HCT116 (cell line): ENCODE data around the gene TPD52L2. TPM values are rescaled to one million over a fixed set of nuclear protein-coding genes. Genes with fewer than 3 reads are reported as not detected.

Experiments used
- ATAC-seq: fragments of 200-7000 bp; cut with Tn5 transposase; 2 replicates; pipeline ENCODE4 v1.9.1; 2020; ENCODE audit warnings: mild to moderate bottlenecking, moderate library complexity
- BruUV-seq: library from RNA; stranded (reverse); fragments of 400-500 nt; replicated peaks from 2 replicates; lab custom pipeline; 2021; lab: Mats Ljungman, UMichigan
- CTCF ChIA-PET: fragments of 300-600 bp; sonication (Branson Sonifier 250); formaldehyde crosslinking; loops from one replicate; lab custom pipeline; 2021; ENCODE audit warnings: antibody characterized with exemption; lab: Charles Lee
- POLR2A ChIA-PET: fragments of 300-600, 350-600 bp; sonication (Branson Sonifier 250); formaldehyde crosslinking; loops from one replicate; lab custom pipeline; 2021; ENCODE audit warnings: antibody characterized with exemption; lab: Charles Lee
- RAD21 ChIA-PET, 2 experiments: fragments of 300-600 bp; sonication (Branson Sonifier 250); formaldehyde crosslinking; loops; one replicate each; lab custom pipeline; 2023; ENCODE audit warnings: low total read pairs in 2 of 2; ENCODE audit not compliant: uncharacterized antibody in 2 of 2, unreplicated experiment in 2 of 2, low non-redundant PET in 1 of 2; lab: Charles Lee
- DNase-seq: peaks from one replicate; pipeline ENCODE4 v3.0.0-alpha.2; 2010; ENCODE audit warnings: low read depth, low spot score
- H2AFZ ChIP-seq: fragments of 200-600 bp; shearing (Covaris generic), sonication (generic); 2 replicates; pipeline ENCODE4 v1.6.1; 2017; ENCODE audit warnings: low read depth, mixed run types, mixed read lengths, antibody characterized with exemption, low read length; ENCODE audit not compliant: poor library complexity, severe bottlenecking
- H3K27ac ChIP-seq: 2 replicates; pipeline ENCODE4 v1.5.1; 2012; ENCODE audit warnings: low read depth, low read length
- H3K27me3 ChIP-seq: fragments of 200-600 bp; sonication (generic); 2 replicates; pipeline ENCODE4 v1.6.1; 2016; ENCODE audit warnings: mixed run types, low read length, mixed read lengths; ENCODE audit not compliant: insufficient read depth
- H3K36me3 ChIP-seq, 2 experiments: fragments of 200-500 bp in 1 of 2; fragments of 200-600 bp in 1 of 2; sonication (Bioruptor generic) in 1 of 2; sonication (generic) in 1 of 2; 2 replicates each; pipeline versions ENCODE4 v1.5.1 to v1.6.1; 2014 to 2016; ENCODE audit warnings: low read length in 2 of 2, inconsistent platforms in 1 of 2, mixed read lengths in 1 of 2, mixed run types in 1 of 2; ENCODE audit not compliant: insufficient read depth in 2 of 2, control insufficient read depth in 1 of 2
- H3K4me1 ChIP-seq, 2 experiments: fragments of 200-600 bp in 1 of 2; sonication (generic) in 1 of 2; 2 replicates each; pipeline versions ENCODE4 v1.5.1 to v1.6.1; 2012 to 2017; ENCODE audit warnings: low read length in 2 of 2, inconsistent platforms in 1 of 2, mild to moderate bottlenecking in 1 of 2, mixed read lengths in 1 of 2, mixed run types in 1 of 2, moderate library complexity in 1 of 2; ENCODE audit not compliant: insufficient read depth in 2 of 2, control insufficient read depth in 1 of 2
- H3K4me2 ChIP-seq: fragments of 200-600 bp; sonication (generic); 2 replicates; pipeline ENCODE4 v1.6.1; 2017; ENCODE audit warnings: mixed run types, low read length, mixed read lengths
- H3K4me3 ChIP-seq, 2 experiments: fragments of 200-600 bp in 1 of 2; sonication (generic) in 1 of 2; replicated peaks in 1 of 2; 2 replicates each; pipeline ENCODE4 v1.5.1; 2011 to 2016; ENCODE audit warnings: low read length in 2 of 2, control low read depth in 1 of 2, low read depth in 1 of 2, mild to moderate bottlenecking in 1 of 2, mixed read lengths in 1 of 2, mixed run types in 1 of 2
- H3K79me2 ChIP-seq: fragments of 200-600 bp; sonication (generic); 2 replicates; pipeline ENCODE4 v1.6.1; 2017; ENCODE audit warnings: mild to moderate bottlenecking, mixed run types, low read length, moderate library complexity, mixed read lengths; ENCODE audit not compliant: insufficient read depth
- H3K9ac ChIP-seq: fragments of 200-600 bp; sonication (generic); 2 replicates; pipeline ENCODE4 v1.6.1; 2016; ENCODE audit warnings: low read length, mixed read lengths
- H3K9me2 ChIP-seq: fragments of 200-600 bp; sonication (generic), shearing (Covaris generic); 2 replicates; pipeline ENCODE4 v1.6.1; 2017; ENCODE audit warnings: mixed run types, mild to moderate bottlenecking, moderate library complexity; ENCODE audit not compliant: insufficient read depth
- H3K9me3 ChIP-seq, 2 experiments: fragments of 200-500 bp in 1 of 2; fragments of 200-600 bp in 1 of 2; sonication (Bioruptor generic) in 1 of 2; sonication (generic) in 1 of 2; 2 replicates each; pipeline ENCODE4 v1.6.1; 2014 to 2017; ENCODE audit warnings: low read length in 2 of 2, mixed read lengths in 2 of 2, inconsistent platforms in 1 of 2, low read depth in 1 of 2, mild to moderate bottlenecking in 1 of 2, mixed run types in 1 of 2, moderate library complexity in 1 of 2; ENCODE audit not compliant: control insufficient read depth in 1 of 2, insufficient read depth in 1 of 2
- H4K20me1 ChIP-seq: fragments of 200-600 bp; sonication (generic), shearing (Covaris generic); 2 replicates; pipeline ENCODE4 v1.6.1; 2017; ENCODE audit warnings: mixed run types, mild to moderate bottlenecking, moderate library complexity; ENCODE audit not compliant: insufficient read depth
- ELF1 ChIP-seq: IDR thresholded peaks from 2 replicates; pipeline ENCODE4 v1.6.1; 2012; ENCODE audit warnings: low read depth, borderline replicate concordance
- FOSL1 ChIP-seq: IDR thresholded peaks from 2 replicates; pipeline ENCODE4 v1.6.1; 2012; ENCODE audit warnings: low read depth
- RAD21 ChIP-seq: IDR thresholded peaks from 2 replicates; pipeline ENCODE4 v1.6.1; 2012; ENCODE audit warnings: low read depth, mild to moderate bottlenecking
- SP1 ChIP-seq: IDR thresholded peaks from 2 replicates; pipeline ENCODE4 v1.6.1; 2012; ENCODE audit warnings: low read depth
- intact Hi-C: fragments of 100-400 bp; cut with micrococcal nuclease; formaldehyde crosslinking; loops from 2 replicates; pipeline ENCODE4 v1.10.0; 2022
- total RNA-seq: library from RNA; stranded (reverse); gene quantifications from one replicate; pipeline ENCODE4 v1.2.1, GENCODE V29; 2021; ENCODE audit not compliant: unreplicated experiment
- TF ChIP-seq, protein P1 (sequence below): IDR thresholded peaks from 2 replicates; pipeline ENCODE4 v1.6.1; 2011; ENCODE audit warnings: mild to moderate bottlenecking, low read length, moderate library complexity; ENCODE audit not compliant: insufficient replicate concordance; ENCODE audit errors: extremely low read depth
- TF ChIP-seq, protein P2 (sequence below): IDR thresholded peaks from 2 replicates; pipeline ENCODE4 v1.6.1; 2012; ENCODE audit warnings: low read depth

Gene TPD52L2
- total RNA-seq, 1 experiment from 2014 or later, result 149 TPM

DNA sequence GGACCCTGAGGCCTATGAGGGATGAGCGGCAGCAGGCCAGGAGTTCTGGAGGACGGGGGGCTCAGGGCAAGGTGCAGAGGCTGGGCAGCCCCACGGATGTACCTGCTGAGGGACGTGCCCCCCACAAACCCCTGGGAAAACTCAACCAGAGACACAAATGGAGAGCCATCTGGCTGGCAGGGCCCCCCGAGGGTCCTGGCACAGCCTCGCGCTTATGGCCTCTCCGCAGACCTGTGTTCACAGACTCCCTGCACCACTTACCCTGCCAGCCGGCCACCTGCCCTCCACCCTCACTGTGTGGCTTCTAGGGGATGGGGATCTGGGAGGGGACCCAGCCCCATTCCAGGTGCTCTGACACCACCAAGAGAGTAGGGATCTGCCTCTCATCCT, 30.6 kb upstream of the TPD52L2 start (continued):
- TF ChIP-seq, protein P1, sequence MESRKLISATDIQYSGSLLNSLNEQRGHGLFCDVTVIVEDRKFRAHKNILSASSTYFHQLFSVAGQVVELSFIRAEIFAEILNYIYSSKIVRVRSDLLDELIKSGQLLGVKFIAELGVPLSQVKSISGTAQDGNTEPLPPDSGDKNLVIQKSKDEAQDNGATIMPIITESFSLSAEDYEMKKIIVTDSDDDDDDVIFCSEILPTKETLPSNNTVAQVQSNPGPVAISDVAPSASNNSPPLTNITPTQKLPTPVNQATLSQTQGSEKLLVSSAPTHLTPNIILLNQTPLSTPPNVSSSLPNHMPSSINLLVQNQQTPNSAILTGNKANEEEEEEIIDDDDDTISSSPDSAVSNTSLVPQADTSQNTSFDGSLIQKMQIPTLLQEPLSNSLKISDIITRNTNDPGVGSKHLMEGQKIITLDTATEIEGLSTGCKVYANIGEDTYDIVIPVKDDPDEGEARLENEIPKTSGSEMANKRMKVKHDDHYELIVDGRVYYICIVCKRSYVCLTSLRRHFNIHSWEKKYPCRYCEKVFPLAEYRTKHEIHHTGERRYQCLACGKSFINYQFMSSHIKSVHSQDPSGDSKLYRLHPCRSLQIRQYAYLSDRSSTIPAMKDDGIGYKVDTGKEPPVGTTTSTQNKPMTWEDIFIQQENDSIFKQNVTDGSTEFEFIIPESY, result no peak
- TF ChIP-seq, protein P2, sequence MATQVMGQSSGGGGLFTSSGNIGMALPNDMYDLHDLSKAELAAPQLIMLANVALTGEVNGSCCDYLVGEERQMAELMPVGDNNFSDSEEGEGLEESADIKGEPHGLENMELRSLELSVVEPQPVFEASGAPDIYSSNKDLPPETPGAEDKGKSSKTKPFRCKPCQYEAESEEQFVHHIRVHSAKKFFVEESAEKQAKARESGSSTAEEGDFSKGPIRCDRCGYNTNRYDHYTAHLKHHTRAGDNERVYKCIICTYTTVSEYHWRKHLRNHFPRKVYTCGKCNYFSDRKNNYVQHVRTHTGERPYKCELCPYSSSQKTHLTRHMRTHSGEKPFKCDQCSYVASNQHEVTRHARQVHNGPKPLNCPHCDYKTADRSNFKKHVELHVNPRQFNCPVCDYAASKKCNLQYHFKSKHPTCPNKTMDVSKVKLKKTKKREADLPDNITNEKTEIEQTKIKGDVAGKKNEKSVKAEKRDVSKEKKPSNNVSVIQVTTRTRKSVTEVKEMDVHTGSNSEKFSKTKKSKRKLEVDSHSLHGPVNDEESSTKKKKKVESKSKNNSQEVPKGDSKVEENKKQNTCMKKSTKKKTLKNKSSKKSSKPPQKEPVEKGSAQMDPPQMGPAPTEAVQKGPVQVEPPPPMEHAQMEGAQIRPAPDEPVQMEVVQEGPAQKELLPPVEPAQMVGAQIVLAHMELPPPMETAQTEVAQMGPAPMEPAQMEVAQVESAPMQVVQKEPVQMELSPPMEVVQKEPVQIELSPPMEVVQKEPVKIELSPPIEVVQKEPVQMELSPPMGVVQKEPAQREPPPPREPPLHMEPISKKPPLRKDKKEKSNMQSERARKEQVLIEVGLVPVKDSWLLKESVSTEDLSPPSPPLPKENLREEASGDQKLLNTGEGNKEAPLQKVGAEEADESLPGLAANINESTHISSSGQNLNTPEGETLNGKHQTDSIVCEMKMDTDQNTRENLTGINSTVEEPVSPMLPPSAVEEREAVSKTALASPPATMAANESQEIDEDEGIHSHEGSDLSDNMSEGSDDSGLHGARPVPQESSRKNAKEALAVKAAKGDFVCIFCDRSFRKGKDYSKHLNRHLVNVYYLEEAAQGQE, result no peak
- no peak for TF ChIP-seq RAD21
- no peak for TF ChIP-seq FOSL1
- TF ChIP-seq SP1, result no peak

DNA sequence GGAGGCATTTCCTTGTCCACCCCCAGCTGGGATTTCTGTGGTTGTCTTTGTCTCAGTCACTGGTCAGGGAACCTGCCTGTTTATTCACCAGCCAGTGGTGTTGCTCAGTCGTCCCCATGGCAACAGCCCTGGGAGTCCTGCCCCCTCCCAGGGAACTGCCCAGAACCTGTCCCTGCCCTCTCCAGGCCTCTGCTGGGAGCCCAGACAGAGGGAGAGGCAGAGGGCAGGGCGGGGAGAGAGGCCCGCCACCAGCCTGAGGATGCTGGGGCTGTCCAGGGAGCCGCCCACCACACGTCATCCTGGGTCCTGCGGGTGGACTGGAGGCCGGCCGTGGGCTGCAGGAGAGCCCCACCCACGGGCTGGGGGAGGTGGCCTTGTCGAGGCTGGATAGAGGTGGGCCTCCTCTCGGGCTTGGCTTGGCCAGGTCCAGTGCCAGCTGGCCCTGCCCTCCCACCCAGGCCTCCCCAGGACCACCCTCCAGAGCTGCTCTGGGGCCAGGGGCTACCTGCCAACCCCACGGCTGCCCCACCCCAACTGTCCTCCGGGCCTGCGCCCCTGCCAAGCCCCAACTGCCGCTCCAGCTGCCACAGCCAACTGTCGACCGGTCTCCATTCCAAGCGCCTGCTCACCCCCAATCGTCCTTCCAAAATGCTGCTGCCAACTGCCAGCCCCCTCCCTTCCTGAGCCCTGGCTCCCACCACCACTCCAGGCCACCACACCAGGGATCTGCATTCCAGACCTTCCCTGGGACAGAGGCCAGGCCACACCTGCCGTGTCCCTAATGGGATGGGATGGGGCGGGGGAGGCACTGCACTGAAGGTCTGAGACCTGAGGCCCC, 29.8 kb upstream of the TPD52L2 start:
- DNase-seq (peak; percentile 90), ATAC-seq (peak; percentile 87)
- no peak overlapping the region for H2AFZ ChIP-seq
- no TSS peak for BruUV-seq
- ChIA-PET RAD21 (no interaction called here), CTCF (no interaction called here), POLR2A (no interaction called here)
- peak overlapping the region; percentile 52 for H3K4me2 ChIP-seq
- H3K4me1 ChIP-seq, result peaks cover 19 to 30% of the 10 kb centered on the region in 2 experiments
- no peaks in the 10 kb centered on the region for H3K27me3 ChIP-seq
- no peak overlapping the region for H3K4me3 ChIP-seq
- TF ChIP-seq ELF1 (no peak), SP1 (peak; percentile 94)
- no peaks in the 10 kb centered on the region for H3K9me2 ChIP-seq
- H3K79me2 ChIP-seq, result no peaks in the 10 kb centered on the region
- H4K20me1 ChIP-seq, result no peaks in the 10 kb centered on the region
- H3K9ac ChIP-seq, result no peak overlapping the region; the same call in 1 of the 2 replicates
- H3K9me3 ChIP-seq, result no peaks in the 10 kb centered on the region
- intact Hi-C loops, result no loop called here
- H3K36me3 ChIP-seq, result no peaks in the 10 kb centered on the region
- H3K27ac ChIP-seq, result peak overlapping the region; percentile 15; the same call in 1 of the 2 replicates
